Measurements from ENCODE around the gene GNPNAT1. TPM values are rescaled to one million over a fixed set of nuclear protein-coding genes. Genes with fewer than 3 reads are reported as not detected.

The GNPNAT1 gene
- 33.7 TPM for total RNA-seq (2021; ENCODE audit: unreplicated experiment)
- 15.9 and 16.3 TPM in 2 replicates for polyA plus RNA-seq (2012)
- percentile 91 among the genes with signal in this experiment for Bru-seq, nascent RNA
- percentile 97 among the genes with signal in this experiment for BruChase-seq, experiment 1, labeled RNA remaining after a 6-hour chase
- BruChase-seq, experiment 2, labeled RNA remaining after a 2-hour chase: percentile 93 among the genes with signal in this experiment
- long read RNA-seq, transcript GNPNAT1-205 (7 exons, 785 nt): minor isoform, 6 of 70 reads
- long read RNA-seq, transcript GNPNAT1-201 (6 exons, 3,860 nt): major isoform, 44 of 70 reads
- long read RNA-seq, partial matches to known transcripts: 1 of 70 reads
- long read RNA-seq, other reads (novel, unspliced or antisense): 19 of 70 reads

DNA sequence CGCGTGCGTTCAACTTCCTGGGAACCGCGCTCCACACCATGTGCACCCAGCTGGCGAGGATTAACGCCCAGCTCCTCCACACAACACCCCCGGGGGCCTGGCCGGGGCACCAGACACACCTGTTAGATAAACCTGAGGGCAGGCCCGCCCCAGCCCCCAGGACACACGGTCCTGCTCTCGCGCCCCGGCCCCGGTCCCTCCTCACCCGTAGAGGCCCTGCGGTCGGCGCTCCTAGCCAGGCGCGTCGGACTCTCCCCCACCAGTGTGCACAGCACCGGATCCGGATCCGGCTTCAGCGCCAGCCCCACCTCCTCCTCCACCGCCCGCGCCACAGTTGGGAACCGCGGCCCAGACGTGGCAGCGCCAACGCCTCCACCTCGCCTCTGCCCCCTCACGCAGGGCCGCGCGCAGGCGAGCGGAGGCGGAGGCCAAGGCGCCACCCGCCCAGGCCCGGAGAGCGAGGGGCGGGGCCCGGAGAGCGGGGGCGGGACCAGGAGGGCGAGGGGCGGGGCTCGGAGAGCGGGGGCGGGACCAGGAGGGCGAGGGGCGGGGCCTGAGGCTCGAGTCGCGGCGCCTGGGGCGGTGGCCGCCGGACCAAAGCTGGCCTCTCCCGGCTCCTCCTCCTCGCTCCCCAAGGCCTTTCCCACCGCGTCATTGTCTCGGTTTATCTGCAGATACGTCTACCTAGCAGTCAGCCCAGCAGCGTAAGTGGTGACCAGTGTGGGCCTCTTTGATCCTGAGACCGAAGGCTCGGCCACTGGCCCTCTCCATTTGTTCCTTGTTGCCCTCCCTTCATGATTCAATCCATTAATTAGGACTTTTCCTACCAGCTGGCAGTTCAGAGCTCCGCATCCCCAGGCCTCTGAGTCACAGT, at the start of gene GNPNAT1:
Gene GNPNAT1, minus strand, starts transcription at position 385 of the 874 bp plus-strand sequence. CDS start 6,957 bp downstream, outside the sequence.
- H3K4me3 ChIP-seq (replicated peaks in 1 of 2; ENCODE audit: low read depth in 1 of 2, low read length in 2 of 2): peak within 1 kb of the TSS; percentile 86 to 91
- H3K27ac ChIP-seq (ENCODE audit: low read depth, low read length): peak within 1 kb of the TSS; percentile 66
- H3K79me2 ChIP-seq (ENCODE audit: insufficient read depth, low read length): peaks cover 49% of the 10 kb centered on the region
- ATAC-seq (peak; percentile 96), DNase-seq (ENCODE audit: low read depth, low spot score) (peak; percentile 86)
- BruUV-seq (replicated peaks): no TSS peak
- peak within 1 kb of the TSS; percentile 85 for H3K9ac ChIP-seq (ENCODE audit: low read length)
- CTCF ChIA-PET: no interaction called here
- H3K36me3 ChIP-seq (ENCODE audit: control insufficient read depth in 1 of 2, insufficient read depth in 2 of 2, low read length in 2 of 2): peaks cover 0 to 5% of the 10 kb centered on the region in 2 experiments; a peak in 1 of 4 replicates
- intact Hi-C loops (cut with micrococcal nuclease): loop anchor here (5.0 kb wide), 1 partner anchor 239 kb away; the partner anchor contains the start of genes GPR137C and TXNDC16
- H3K27me3 ChIP-seq (ENCODE audit: insufficient read depth, low read length): no peaks in the 10 kb centered on the region
- RAD21 ChIA-PET (ENCODE audit: low non-redundant PET in 1 of 2, low total read pairs in 2 of 2, uncharacterized antibody in 2 of 2, unreplicated experiment in 2 of 2): interaction anchor here in 1 of 2 experiments (0.7 kb wide), 1 partner anchor 16 kb away, joined by 3 read pairs; no protein-coding TSS in a partner anchor
- no peaks in the 10 kb centered on the region for H3K9me2 ChIP-seq (ENCODE audit: insufficient read depth)
- POLR2A ChIA-PET: interaction anchor here (0.7 to 1.1 kb wide), 3 partner anchors 24 to 361 kb away, joined by 3 to 4 read pairs (median 3); no protein-coding TSS in a partner anchor
- no peaks in the 10 kb centered on the region for H4K20me1 ChIP-seq (ENCODE audit: insufficient read depth)
- H3K4me2 ChIP-seq (ENCODE audit: low read length): peak within 1 kb of the TSS; percentile 84
- H2AFZ ChIP-seq (ENCODE audit: low read depth, low read length, poor library complexity, severe bottlenecking): peak within 1 kb of the TSS; percentile 72
- peaks cover 9 to 21% of the 10 kb centered on the region in 2 experiments; a peak in 3 of 4 replicates for H3K4me1 ChIP-seq (ENCODE audit: control insufficient read depth in 1 of 2, insufficient read depth in 2 of 2, low read length in 2 of 2)
- no peaks in the 10 kb centered on the region for H3K9me3 ChIP-seq (ENCODE audit: control insufficient read depth in 1 of 2, insufficient read depth in 1 of 2, low read depth in 1 of 2, low read length in 2 of 2)
- no peak for TF ChIP-seq YY1 (IDR thresholded peaks at IDR 0.05; ENCODE audit: extremely low read depth, insufficient replicate concordance, low read depth, low read length)
- TF ChIP-seq, protein P1, sequence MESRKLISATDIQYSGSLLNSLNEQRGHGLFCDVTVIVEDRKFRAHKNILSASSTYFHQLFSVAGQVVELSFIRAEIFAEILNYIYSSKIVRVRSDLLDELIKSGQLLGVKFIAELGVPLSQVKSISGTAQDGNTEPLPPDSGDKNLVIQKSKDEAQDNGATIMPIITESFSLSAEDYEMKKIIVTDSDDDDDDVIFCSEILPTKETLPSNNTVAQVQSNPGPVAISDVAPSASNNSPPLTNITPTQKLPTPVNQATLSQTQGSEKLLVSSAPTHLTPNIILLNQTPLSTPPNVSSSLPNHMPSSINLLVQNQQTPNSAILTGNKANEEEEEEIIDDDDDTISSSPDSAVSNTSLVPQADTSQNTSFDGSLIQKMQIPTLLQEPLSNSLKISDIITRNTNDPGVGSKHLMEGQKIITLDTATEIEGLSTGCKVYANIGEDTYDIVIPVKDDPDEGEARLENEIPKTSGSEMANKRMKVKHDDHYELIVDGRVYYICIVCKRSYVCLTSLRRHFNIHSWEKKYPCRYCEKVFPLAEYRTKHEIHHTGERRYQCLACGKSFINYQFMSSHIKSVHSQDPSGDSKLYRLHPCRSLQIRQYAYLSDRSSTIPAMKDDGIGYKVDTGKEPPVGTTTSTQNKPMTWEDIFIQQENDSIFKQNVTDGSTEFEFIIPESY (IDR thresholded peaks at IDR 0.05; ENCODE audit: extremely low read depth, insufficient replicate concordance, low read length): no peak
- TF ChIP-seq EZH2 (IDR thresholded peaks at IDR 0.05): no peak
- no peak for TF ChIP-seq ZNF274 (IDR thresholded peaks at IDR 0.05; ENCODE audit: low read depth, low read length)
- TF ChIP-seq POLR2AphosphoS5 (IDR thresholded peaks at IDR 0.05; ENCODE audit: low read depth, low read length): peak; percentile 95
- TF ChIP-seq CBX3 (IDR thresholded peaks at IDR 0.05; ENCODE audit: low read depth): peak; percentile 78; the same call in 1 of the 2 replicates
- TF ChIP-seq, protein P2, sequence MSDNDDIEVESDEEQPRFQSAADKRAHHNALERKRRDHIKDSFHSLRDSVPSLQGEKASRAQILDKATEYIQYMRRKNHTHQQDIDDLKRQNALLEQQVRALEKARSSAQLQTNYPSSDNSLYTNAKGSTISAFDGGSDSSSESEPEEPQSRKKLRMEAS (IDR thresholded peaks at IDR 0.05): peak; percentile 96
- no peak for TF ChIP-seq RAD21 (IDR thresholded peaks at IDR 0.05; ENCODE audit: low read depth)
- TF ChIP-seq, protein P3, sequence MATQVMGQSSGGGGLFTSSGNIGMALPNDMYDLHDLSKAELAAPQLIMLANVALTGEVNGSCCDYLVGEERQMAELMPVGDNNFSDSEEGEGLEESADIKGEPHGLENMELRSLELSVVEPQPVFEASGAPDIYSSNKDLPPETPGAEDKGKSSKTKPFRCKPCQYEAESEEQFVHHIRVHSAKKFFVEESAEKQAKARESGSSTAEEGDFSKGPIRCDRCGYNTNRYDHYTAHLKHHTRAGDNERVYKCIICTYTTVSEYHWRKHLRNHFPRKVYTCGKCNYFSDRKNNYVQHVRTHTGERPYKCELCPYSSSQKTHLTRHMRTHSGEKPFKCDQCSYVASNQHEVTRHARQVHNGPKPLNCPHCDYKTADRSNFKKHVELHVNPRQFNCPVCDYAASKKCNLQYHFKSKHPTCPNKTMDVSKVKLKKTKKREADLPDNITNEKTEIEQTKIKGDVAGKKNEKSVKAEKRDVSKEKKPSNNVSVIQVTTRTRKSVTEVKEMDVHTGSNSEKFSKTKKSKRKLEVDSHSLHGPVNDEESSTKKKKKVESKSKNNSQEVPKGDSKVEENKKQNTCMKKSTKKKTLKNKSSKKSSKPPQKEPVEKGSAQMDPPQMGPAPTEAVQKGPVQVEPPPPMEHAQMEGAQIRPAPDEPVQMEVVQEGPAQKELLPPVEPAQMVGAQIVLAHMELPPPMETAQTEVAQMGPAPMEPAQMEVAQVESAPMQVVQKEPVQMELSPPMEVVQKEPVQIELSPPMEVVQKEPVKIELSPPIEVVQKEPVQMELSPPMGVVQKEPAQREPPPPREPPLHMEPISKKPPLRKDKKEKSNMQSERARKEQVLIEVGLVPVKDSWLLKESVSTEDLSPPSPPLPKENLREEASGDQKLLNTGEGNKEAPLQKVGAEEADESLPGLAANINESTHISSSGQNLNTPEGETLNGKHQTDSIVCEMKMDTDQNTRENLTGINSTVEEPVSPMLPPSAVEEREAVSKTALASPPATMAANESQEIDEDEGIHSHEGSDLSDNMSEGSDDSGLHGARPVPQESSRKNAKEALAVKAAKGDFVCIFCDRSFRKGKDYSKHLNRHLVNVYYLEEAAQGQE (IDR thresholded peaks at IDR 0.05; ENCODE audit: low read depth): no peak
- TF ChIP-seq ZFX (IDR thresholded peaks at IDR 0.05): peak; percentile 87
- peak; percentile 18; the same call in 1 of the 2 replicates for TF ChIP-seq JUND (IDR thresholded peaks at IDR 0.05)
- peak; percentile 97 for TF ChIP-seq EGR1 (IDR thresholded peaks at IDR 0.05; ENCODE audit: low read depth)
- peak; percentile 34 for TF ChIP-seq POLR2A (IDR thresholded peaks at IDR 0.05; ENCODE audit: borderline replicate concordance, extremely low read depth, insufficient read depth, insufficient read length)
- TF ChIP-seq CEBPB (IDR thresholded peaks at IDR 0.05; ENCODE audit: low read depth): no peak
- TF ChIP-seq, protein P4, sequence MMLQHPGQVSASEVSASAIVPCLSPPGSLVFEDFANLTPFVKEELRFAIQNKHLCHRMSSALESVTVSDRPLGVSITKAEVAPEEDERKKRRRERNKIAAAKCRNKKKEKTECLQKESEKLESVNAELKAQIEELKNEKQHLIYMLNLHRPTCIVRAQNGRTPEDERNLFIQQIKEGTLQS (IDR thresholded peaks at IDR 0.05): no peak
- TF ChIP-seq EZH2phosphoT487 (IDR thresholded peaks at IDR 0.05; ENCODE audit: borderline replicate concordance): no peak

Measured in HCT116 (cell line).